Neutrophil (primary cell): Measurements from ENCODE around the gene ACO1.

Experiments used
- H3K27ac ChIP-seq: fragments of 200-600 bp; sonication (generic); 2 replicates; pipeline ENCODE4 v1.5.1; 2016; ENCODE audit warnings: mild to moderate bottlenecking, moderate library complexity
- H3K27me3 ChIP-seq: fragments of 200-600 bp; sonication (generic); 2 replicates; pipeline ENCODE4 v1.6.0; 2016; ENCODE audit warnings: mild to moderate bottlenecking
- H3K36me3 ChIP-seq: fragments of 200-600 bp; sonication (generic); 2 replicates; pipeline ENCODE4 v1.5.1; 2017
- H3K4me1 ChIP-seq, 2 experiments: fragments of 200-600 bp in 1 of 2; sonication (generic) in 1 of 2; 1 replicate in 1 of 2; 2 replicates in 1 of 2; pipeline versions ENCODE4 v1.5.1 to v1.6.1; 2013 to 2016; ENCODE audit warnings: low read depth in 1 of 2, low read length in 1 of 2, mild to moderate bottlenecking in 1 of 2, moderate library complexity in 1 of 2; ENCODE audit not compliant: control insufficient read depth in 1 of 2, insufficient read depth in 1 of 2
- H3K4me3 ChIP-seq, 2 experiments: fragments of 200-600 bp in 1 of 2; sonication (generic) in 1 of 2; 1 replicate in 1 of 2; 2 replicates in 1 of 2; pipeline ENCODE4 v1.5.1; 2013 to 2016; ENCODE audit warnings: low read depth in 1 of 2, low read length in 1 of 2, mild to moderate bottlenecking in 1 of 2, moderate library complexity in 1 of 2
- H3K9me3 ChIP-seq: fragments of 200-600 bp; sonication (generic); 2 replicates; pipeline ENCODE4 v1.5.1; 2016
- CTCF ChIP-seq: fragments of 200-600 bp; sonication (generic); IDR thresholded peaks from 2 replicates; pipeline ENCODE4 v1.5.1; 2016; ENCODE audit warnings: antibody characterized with exemption

Gene ACO1

GRCh38 chr9:32430720-32431119, 46.3 kb downstream of the ACO1 start:
- no peaks in the 10 kb centered on the region for H3K4me1 ChIP-seq

DNA sequence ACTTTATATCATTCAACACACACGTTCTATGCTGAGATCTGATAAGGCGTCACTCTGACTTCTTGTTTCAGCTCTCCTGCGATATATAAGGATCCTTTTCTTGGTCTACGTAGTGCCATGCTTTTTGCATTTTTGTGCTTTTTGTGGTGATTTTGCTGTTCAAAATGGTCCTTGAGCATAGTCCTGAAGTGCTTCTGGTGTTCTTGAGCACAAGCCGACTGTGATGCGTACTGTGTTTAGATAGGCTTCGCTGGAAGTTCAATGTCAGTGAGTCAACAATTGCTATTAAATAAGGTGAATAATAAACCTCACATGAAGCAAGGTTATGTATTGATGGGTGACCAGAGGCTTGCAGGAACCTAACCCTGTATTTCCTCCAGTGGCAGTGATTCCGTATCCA, 46.8 kb downstream of the ACO1 start:
- Histone ChIP-seq H3K27ac (no peak overlapping the region), H3K9me3 (no peaks in the 10 kb centered on the region), H3K36me3 (peaks cover 44% of the 10 kb centered on the region), H3K4me1 (no peaks in the 10 kb centered on the region), H3K4me3 (no peak overlapping the region), H3K27me3 (no peaks in the 10 kb centered on the region)
- no peak for TF ChIP-seq CTCF

More at GRCh38 chr9:32430720-32431119, 46.3 kb downstream of the ACO1 start:
- no peak for TF ChIP-seq CTCF
- Histone ChIP-seq H3K27ac (no peak overlapping the region), H3K9me3 (no peaks in the 10 kb centered on the region), H3K36me3 (peaks cover 41% of the 10 kb centered on the region), H3K4me3 (no peak overlapping the region), H3K27me3 (no peaks in the 10 kb centered on the region)

GRCh38 chr9:32431940-32432555, 47.6 kb downstream of the ACO1 start:
- no peaks in the 10 kb centered on the region for H3K27me3 ChIP-seq
- H3K27ac ChIP-seq: peak overlapping the region; percentile 25
- no peaks in the 10 kb centered on the region for H3K9me3 ChIP-seq
- no peaks in the 10 kb centered on the region for H3K4me1 ChIP-seq
- H3K4me3 ChIP-seq: no peak overlapping the region
- no peak for TF ChIP-seq CTCF
- H3K36me3 ChIP-seq: peaks cover 49% of the 10 kb centered on the region

DNA sequence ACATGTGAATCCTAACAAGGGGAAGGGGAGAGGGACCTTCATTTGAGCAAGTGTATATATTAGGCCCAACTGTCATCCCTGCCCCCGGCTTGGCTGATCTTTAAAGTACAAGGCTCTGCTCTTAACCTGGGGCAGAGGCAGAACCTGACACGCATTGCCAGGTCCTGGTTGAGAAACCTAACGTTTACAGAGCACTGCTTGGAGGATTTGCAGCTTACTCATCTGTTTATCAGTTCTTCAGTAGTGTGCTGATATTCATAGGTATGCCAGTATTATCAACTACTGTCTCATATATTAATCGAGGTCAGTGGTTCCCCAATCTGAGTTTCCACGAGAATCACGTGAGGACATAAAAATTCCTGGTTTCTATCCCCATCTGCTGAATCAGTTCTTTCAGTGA, 50.4 kb downstream of the ACO1 start:
- Histone ChIP-seq H3K9me3 (no peaks in the 10 kb centered on the region), H3K4me1 (no peaks in the 10 kb centered on the region), H3K27ac (no peak overlapping the region), H3K4me3 (no peak overlapping the region), H3K27me3 (no peaks in the 10 kb centered on the region), H3K36me3 (peaks cover 49% of the 10 kb centered on the region)
- no peak for TF ChIP-seq CTCF

GRCh38 chr9:32441678-32442077, 57.2 kb downstream of the ACO1 start:
- no peaks in the 10 kb centered on the region for H3K4me1 ChIP-seq
- TF ChIP-seq CTCF: no peak
- H3K27me3 ChIP-seq: no peaks in the 10 kb centered on the region
- no peaks in the 10 kb centered on the region for H3K9me3 ChIP-seq
- no peak overlapping the region for H3K4me3 ChIP-seq
- peaks cover 33% of the 10 kb centered on the region for H3K36me3 ChIP-seq
- no peak overlapping the region for H3K27ac ChIP-seq
